ENCODE measurements around the gene NOP53.
"Not testable (repeated sequence)": the region's sequence is repeated elsewhere in the genome, so short reads cannot be mapped to it uniquely, and the experiment has no call there.

The NOP53 gene

GRCh38 chr19:47745010-47745901 is at the start of gene NOP53:
NOP53 (plus strand) TSS chr19:47745546; CDS start chr19:47745560, 14 bp downstream.
- FAIRE-seq (peak; percentile 95), DNase-seq (ENCODE audit: insufficient read length, low spot score) (peak; percentile 95)

- no peak for FAIRE-seq
- DNase-seq (ENCODE audit: insufficient read length, low spot score): no peak
Observed at GRCh38 chr19:47696635-47697034, 48.7 kb upstream of the NOP53 start.

GRCh38 chr19:47697863-47698609 is 47.3 kb upstream of the NOP53 start:
- DNase-seq (ENCODE audit: insufficient read length, low spot score): peak; percentile 95
- FAIRE-seq: peak; percentile 90

GRCh38 chr19:47698631-47699359 is 46.6 kb upstream of the NOP53 start:
- no peak for DNase-seq (ENCODE audit: insufficient read length, low spot score)
- FAIRE-seq: no peak

GRCh38 chr19:47699360-47699917 is 45.9 kb upstream of the NOP53 start:
- FAIRE-seq (no peak), DNase-seq (ENCODE audit: insufficient read length, low spot score) (peak; percentile 96)

- no peak for FAIRE-seq
- DNase-seq (ENCODE audit: insufficient read length, low spot score): no peak
Observed at GRCh38 chr19:47700934-47701716, 44.2 kb upstream of the NOP53 start.

GRCh38 chr19:47701717-47702552 is 43.4 kb upstream of the NOP53 start:
- FAIRE-seq: no peak
- DNase-seq (ENCODE audit: insufficient read length, low spot score): no peak

- FAIRE-seq (no peak), DNase-seq (ENCODE audit: insufficient read length, low spot score) (no peak)
Observed at GRCh38 chr19:47702671-47703070, 42.7 kb upstream of the NOP53 start.

GRCh38 chr19:47703301-47703700 is 42.0 kb upstream of the NOP53 start:
- no peak for DNase-seq (ENCODE audit: insufficient read length, low spot score)
- no peak for FAIRE-seq

GRCh38 chr19:47704024-47704423 is 41.3 kb upstream of the NOP53 start:
- DNase-seq (ENCODE audit: insufficient read length, low spot score): no peak
- no peak for FAIRE-seq

- DNase-seq (ENCODE audit: insufficient read length, low spot score) (no peak), FAIRE-seq (no peak)
Observed at GRCh38 chr19:47704656-47705055, 40.7 kb upstream of the NOP53 start.

- peak; percentile 83 for DNase-seq (ENCODE audit: insufficient read length, low spot score)
- peak; percentile 96 for FAIRE-seq
Observed at GRCh38 chr19:47707135-47707925, 38.0 kb upstream of the NOP53 start.

GRCh38 chr19:47711652-47712242 is 33.6 kb upstream of the NOP53 start:
- DNase-seq (ENCODE audit: insufficient read length, low spot score) (no peak), FAIRE-seq (no peak)

- DNase-seq (ENCODE audit: insufficient read length, low spot score) (no peak), FAIRE-seq (no peak)
Observed at GRCh38 chr19:47713046-47714021, 32.0 kb upstream of the NOP53 start, which contains the start of gene EHD2. EHD2 (plus strand) TSS chr19:47713422; CDS start chr19:47716613, 3,191 bp downstream.

- FAIRE-seq: no peak
Observed at GRCh38 chr19:47714339-47714738, 31.0 kb upstream of the NOP53 start.

GRCh38 chr19:47714855-47715254 is 30.5 kb upstream of the NOP53 start:
- not testable (repeated sequence) for FAIRE-seq; DNase-seq (ENCODE audit: insufficient read length, low spot score)

More at GRCh38 chr19:47714339-47714738, 31.0 kb upstream of the NOP53 start:
- DNase-seq (ENCODE audit: insufficient read length, low spot score): no peak
